NCI-H1694 (cell line): ENCODE measurements around the gene PLEKHA5.

ENCODE experiments used
- DNase-seq: peaks from one replicate; lab custom pipeline; 2025; lab: John Stamatoyannopoulos, UW

The PLEKHA5 gene

GRCh38 chr12:19128485-19128884, 1.0 kb upstream of the PLEKHA5 start:
- no peak for DNase-seq

- peak; percentile 52 for DNase-seq
These were observed 429 bp upstream of the PLEKHA5 start for GRCh38 chr12:19129122-19129485.

DNA sequence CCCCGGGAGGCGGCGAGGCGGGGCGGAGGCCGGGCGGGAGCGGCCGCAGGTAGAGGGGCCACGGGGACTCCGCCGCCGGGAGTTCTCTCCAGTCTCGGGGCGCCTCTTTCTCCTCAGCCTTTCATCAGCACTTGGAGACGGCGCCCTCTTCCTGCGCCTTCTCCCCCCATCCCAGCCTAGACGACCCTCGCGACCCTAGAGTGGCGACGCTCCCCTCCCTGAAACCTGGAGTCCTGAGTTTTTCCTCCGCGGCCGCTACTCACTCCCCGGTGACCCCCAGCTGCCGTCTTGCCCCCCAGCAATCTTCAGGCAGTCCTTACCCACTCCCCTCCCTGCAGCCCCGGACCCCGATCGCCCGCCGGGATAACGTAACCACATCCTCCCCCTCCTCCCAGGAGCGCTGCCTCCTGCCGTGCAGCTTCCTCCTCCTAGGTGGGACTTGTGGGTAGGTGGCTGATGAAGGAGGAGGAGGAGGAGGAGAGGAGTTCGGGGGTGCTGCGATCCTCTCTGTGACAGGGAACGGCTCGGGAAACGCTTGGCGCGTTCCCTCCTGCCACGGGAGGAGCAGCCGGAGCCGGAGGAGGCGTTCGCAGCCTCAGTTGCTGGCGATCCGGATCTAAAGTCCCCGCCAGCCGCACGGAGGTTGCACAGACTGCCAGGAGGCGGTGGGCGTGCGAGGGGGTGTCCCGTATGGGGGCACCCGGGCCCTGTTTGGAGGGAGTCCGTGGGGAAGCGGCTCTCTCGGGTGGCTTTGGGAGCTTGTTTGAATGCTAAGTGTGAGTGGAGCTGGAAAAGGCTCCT, 891 bp downstream of the PLEKHA5 start:
- DNase-seq = no peak

GRCh38 chr12:19131025-19131444, 1.5 kb downstream of the PLEKHA5 start:
- DNase-seq = no peak

- no peak for DNase-seq
These were observed 9.0 kb downstream of the PLEKHA5 start for GRCh38 chr12:19138551-19138950.

DNA sequence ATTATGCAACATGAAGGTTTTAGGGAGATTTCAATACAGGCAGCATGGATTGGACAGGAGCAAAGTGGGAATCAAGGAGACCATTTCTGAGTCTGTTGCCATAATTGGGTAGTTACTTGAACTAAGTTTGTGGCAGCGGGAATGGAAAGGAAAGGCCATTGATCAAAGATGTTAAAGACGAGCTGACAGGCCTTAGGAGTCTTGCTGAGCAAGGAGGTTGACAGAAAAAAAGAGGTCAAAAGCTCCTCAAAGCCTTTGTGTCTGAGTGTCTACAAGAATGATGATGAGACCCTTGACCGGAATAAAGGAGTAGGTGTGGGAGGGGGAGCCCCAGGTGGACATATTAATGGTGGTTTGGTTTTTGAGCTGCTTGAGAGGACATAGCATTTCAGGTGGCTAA, 9.4 kb downstream of the PLEKHA5 start:
- DNase-seq = no peak

DNA sequence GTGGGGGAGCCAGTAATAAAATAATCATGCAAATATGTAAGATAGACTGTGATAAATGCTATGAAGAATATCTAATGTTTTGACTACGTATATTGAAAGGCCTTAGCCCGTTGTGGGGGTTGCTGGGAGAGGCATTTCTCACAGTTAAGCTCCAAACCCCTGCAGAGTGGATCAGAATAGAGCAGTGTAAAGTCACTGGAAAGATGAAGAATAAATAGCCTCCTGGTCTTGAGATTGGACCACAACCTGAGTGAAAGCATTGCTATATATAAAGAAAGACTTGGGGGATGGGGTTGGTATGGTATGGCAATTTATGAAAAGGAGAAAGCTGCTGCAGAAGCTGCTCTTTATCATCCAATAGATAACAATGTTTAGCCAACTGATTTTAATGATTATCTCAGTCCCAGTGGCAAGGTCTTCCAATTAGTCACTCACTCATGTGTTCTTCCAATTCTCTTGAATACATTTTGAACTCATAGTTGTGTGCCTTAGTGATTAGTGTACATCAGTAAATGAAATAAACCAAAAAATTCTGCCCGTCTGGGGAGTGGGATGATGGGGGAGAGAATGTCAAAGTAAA, 10.2 kb downstream of the PLEKHA5 start:
- DNase-seq = no peak

DNA sequence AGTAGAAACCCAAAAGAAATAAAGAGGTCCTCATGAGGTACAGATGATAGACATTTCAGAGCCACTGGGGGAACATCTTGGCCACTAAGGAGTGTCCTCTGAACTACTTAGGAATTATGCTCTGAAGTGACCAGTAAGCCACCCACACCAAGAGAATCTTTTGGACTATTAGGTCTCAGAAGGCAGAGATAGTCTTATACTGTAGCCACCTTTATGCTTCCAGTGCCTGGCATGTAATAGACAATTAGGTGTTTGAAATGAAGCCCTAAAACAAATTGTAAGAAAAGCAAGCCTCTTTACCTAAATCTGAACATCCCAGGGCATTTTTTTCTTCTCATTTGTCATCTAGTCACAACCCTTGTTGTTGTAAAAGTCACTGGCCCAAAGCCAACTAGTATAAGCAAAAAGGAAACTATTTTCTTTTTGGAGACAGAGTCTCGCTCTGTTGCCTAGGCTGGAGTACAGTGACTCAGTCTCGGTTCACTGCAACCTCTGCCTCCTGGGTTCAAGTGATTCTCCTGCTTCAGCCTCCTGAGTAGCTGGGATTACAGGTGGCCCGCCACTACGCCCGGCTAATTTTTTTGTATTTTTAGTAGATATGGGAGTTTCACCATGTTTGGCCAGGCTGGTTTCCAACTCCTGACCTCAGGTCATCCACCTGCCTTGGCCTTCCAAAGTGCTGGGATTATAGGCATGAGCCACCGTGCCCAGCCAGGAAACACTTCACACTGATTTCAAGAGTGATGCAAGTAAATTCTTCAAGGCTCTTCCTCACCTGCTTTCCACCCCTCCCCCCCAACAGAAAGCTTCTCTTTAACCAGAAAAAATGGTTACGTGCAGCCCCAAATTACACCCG, 11.1 kb downstream of the PLEKHA5 start:
- DNase-seq = no peak

GRCh38 chr12:19142499-19142898, 13.0 kb downstream of the PLEKHA5 start:
- no peak for DNase-seq

- DNase-seq = no peak
These were observed 14.8 kb downstream of the PLEKHA5 start for GRCh38 chr12:19144287-19144686.

- no peak for DNase-seq
These were observed 15.5 kb downstream of the PLEKHA5 start for GRCh38 chr12:19144985-19145384.

DNA sequence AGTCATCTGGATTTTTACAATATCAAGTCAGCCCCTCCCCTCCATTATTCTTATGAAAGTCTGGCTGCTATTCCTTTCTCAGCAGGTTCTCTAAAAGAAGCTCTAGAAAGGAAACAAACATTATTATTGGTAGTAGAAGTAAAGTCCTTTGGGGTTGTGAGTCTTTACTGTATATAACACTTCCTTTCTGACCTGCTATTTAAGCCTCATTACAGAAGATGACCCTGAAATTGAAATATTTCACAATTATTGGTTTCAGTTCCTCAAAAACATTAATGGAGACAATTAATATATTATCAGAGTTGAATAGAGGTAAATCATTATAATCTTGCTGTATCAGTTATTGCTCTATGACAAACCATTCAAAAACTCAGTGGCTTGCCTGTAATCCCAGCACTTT, 19.3 kb downstream of the PLEKHA5 start:
- DNase-seq = no peak

GRCh38 chr12:19150273-19150900, 20.9 kb downstream of the PLEKHA5 start:
- DNase-seq = no peak

DNA sequence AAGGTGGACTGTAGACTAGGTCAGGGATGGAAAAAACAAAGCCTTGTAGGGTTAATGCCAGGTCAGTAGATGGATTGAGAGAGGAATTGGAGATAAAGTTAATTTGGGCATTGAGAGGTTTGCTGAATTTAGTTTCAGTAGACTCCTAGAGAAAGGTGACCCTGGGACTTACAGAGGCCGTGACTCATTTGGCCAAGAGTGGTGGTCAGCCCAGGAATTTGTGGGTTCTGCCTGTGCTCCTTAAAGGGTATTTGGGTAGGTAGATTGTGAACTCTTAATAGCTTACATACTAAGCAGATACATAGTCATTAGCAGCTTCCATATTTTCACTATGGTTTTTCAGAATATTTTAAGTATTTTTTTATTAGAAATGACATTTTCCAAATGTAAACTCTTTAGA, 21.8 kb downstream of the PLEKHA5 start:
- no peak for DNase-seq

DNA sequence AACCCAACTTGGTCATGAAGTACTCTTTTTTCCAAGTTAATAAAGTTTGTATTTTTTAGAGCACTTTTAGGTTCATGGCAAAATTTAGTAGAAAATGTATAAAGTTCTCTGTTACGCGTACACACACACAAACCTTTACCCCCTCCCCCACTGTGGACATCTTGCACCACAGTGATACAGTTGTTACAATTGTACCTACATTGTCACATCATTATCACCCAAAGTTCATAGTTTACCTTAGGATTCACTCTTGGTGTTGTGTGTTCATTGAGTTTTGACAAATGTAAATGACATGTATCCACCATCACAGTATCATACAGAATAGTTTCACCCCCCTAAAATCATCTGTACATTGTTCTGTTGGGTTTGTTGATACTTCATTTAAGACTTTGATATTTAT, 23.9 kb downstream of the PLEKHA5 start:
- no peak for DNase-seq

DNA sequence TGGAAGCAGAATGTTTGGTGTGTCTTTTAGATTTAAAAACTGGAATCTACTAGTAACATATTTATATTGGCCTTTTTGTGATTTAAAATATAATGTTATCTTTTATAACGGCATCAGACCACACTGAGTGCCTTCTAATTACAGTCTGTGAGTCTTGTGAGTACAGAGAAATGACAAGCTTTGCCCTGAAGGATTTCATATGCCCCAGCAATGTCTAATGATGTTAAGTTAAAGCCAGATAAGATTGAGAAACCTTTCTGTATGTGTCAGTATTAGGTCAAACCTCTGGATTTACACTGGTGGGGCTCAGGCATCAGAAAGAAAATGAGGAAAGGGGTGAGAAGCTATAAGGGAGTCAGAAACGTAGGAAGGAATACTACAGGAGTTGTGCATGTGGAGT, 25.2 kb downstream of the PLEKHA5 start:
- DNase-seq = no peak

DNA sequence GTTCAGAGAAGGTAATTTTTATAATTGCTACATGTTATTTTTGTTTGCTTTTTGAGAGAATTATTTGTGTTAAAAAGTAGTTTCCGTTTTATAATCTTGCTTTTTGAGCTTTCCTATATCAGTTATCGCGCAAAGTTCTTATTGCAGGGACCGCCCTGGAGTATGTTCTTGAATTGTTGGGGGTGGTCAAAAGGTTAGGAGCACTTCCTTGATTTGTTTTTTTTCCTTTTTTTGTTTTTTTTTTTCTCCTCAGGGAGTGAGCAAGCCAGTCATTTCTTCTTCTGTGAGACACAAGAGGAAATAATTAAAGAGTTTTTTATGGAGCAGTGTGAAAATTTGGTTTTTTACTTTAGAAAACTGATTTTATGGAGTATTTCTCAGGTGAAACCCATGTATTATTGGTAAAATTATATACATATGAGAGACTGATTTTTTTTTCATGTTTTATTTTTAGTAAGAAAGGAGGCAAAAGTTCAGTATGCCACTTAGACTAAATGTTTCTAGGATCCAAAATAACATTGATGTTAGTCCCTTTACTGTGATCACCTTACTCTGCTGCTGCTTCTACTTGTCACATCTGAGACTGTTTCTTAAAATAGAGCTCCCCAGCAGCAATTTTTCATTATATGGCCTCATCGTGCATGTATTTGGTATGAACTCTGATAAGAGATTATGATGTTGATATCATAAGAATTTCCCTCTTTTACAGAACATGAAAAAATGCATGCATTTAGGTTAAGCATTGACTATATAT, 26.6 kb downstream of the PLEKHA5 start:
- no peak for DNase-seq

DNA sequence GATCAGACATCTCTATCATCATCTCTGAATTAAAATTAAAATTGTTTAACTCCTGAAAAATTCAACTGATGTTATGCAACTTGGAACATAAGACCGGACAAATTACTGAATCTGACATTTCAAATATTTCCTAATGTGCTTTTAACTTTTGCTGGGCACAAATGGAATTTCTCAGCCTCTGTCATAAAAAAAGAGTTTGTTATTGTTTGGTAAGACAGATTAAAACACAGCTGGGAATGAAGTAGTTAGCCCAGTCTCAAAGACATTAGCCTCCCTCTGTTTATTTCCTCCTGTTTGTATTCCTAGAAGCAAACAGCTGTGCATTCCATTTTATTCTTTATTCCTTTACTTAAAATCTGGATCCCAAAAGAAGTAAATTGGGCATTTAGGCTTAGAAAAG, 29.4 kb downstream of the PLEKHA5 start:
- DNase-seq = no peak

- no peak for DNase-seq
These were observed 31.7 kb downstream of the PLEKHA5 start for GRCh38 chr12:19161216-19161615.

- DNase-seq = no peak
These were observed 35.9 kb downstream of the PLEKHA5 start for GRCh38 chr12:19165451-19165850.

DNA sequence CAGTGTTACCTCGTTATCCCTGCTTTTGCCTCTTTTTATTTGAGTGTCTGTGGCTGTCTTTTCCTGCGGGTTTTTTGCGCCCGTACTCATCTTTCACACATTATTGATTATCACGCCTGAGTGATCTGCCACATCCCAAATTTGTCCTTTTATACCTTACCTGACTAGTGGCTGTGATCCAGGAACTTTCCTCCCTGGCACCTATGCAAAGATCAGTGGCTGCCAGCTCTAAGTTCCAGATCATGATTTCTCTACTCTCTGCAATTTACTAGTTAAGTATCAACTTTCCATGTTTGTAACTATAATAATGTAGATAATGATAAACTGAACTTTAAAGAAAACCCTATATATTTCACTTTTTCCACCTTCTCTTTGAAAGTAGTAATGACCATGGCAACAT, 36.9 kb downstream of the PLEKHA5 start:
- DNase-seq = no peak

GRCh38 chr12:19166956-19167355, 37.4 kb downstream of the PLEKHA5 start:
- DNase-seq = no peak
